ENCODE measurements around the gene CIITA.
A peak's percentile ranks its signal among the peaks of the same experiment; 100 is the strongest.
"Not testable (repeated sequence)": the region's sequence is repeated elsewhere in the genome, so short reads cannot be mapped to it uniquely, and the experiment has no call there.

CIITA gene

DNA sequence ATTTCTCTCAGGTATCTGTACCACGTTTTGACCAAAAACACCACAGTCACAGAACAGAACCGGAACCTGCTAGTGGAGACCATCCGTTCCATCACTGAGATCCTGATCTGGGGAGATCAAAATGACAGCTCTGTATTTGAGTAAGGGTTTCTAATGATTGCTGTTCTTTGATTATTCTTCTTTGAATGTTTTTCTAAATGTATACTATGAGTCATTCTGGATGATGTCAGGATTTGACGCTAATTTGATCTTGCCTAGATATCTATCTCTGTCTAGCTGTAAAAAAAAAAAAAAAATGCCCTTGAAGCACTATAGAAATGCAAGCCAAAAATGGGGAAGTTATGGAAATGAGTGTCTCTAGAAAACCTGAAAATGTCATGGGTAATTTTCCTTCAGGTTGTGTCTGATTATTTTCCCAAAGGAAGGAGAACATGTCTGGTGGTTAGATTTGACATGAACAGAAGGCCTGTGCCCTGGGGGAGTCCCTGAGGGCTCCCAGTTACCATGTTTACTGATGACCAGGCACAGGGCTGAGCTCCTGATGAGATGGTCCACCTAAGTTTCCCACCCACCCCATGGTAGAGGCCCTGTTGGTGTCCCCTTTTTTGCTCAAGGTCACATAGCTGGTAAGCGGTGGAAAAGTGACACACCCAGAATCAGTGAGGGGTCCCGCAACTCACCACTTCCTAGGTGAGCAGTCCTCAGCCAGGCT, 80.9 kb downstream of the CIITA start:
- DNase-seq, result no peak

GRCh38 chr16:10959161-10959560, 82.2 kb downstream of the CIITA start:
- DNase-seq, result no peak

DNA sequence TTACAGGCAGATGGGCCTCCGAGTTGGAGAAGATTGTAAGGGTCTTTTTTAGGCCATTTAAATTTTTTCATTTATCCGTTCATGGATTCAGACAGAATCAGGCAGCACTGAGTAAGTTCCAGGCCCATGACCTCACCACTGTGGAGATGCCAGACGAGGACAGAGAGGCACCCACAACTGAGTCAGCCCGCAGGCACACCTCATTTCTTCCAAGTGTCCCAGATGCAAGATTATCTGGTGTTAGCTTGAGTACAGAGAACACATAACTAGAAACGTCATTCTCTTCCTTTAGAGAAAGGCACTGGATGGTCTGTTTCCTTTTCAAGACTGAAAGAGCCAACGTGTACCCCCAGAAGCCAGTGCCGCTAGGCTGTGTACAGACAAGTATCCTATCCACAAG, 84.2 kb downstream of the CIITA start:
- no peak for DNase-seq

- DNase-seq, result peak; percentile 54
These were observed 87.3 kb downstream of the CIITA start for GRCh38 chr16:10964039-10964890.

DNA sequence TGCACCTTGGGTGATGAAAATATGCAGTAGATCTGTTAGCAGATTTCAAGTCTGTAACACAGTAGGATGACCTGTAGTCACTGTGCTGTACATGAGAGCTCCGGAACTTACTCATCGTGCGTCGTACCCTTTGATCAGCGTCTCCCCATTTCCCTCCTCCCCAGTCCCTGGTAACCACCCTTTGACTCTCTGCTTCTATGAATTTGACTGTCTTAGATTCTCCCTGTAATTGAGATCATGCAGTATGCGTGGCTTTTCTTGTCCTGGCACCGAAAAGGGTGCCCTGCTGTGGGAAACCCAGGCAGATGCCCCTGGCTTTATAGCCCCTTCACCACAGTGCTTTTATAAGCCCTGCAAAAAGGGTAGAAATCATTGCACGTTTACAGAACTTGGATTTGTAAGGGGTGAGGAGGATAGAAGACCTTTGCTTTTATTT, 87.9 kb downstream of the CIITA start:
- DNase-seq, result no peak

DNA sequence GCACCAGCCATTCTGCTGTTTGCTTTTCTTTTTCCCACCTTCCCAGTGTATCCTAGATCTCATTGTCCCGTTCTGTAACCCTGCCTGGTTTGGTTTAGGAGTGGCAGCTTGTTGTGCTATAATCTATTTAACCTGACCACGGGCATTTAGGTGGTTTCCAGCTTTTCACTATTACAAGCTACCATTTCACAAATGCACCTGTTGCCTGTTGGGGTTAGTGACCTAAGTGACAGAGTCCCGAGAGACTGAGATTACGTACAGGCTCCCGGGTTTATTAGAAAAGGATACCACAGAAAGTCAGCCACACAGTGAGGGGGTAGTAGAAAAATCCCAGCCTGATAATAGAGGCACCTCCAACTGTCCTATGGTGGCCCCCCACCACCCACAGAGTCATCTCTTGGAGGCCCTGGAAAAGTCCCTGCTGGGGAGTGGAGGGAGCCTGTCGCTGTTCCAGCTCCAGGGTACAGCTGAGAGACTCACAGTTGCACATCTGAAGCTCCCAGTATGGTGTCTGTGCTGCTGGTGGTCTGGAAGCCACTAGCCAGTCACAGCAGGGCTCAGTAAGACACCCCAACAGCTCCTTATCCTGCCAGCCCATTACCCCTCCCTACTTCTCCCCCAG, 88.5 kb downstream of the CIITA start:
- no peak for DNase-seq

DNA sequence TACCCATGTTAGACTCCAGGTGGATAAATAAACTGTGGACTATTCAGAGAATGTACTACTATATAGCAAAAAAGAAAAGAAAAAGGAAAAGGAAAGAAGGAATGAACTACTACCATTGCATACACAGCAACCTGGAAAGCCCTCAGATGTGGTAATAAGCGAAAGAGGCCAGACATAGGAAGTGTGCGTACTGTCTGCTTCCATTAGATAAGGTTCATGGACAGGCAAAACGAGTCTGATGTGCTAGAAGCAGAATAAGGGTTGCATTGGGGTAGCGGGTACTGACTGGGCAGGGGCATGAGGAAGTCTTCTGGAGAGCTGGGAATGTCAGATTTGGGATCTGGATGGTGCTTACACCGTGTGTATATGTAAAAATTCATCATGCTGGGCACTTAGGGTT, 89.1 kb downstream of the CIITA start:
- DNase-seq, result no peak

- not testable (repeated sequence) for DNase-seq
These were observed 89.6 kb downstream of the CIITA start for GRCh38 chr16:10966559-10966958.

DNA sequence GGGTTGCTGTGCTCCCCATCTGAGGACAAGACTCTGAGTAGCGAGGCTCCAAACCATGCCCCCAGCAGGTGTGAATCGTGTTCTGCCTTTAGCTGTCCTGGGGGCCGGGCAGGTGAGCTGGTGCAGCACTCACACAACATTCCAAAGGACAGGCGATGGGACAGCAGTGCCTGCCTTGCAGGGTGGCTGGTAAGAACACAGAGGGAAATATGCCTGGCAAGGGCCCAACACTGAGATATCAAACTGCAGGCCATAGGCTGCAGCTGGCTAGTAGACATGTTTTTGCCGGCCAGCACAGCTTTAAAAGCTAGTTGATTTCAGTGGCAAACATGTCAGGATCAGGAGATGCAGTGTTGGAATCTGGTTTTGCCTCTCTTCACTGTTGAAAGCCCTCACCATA, 91.0 kb downstream of the CIITA start:
- no peak for DNase-seq

GRCh38 chr16:10968498-10968897, 91.5 kb downstream of the CIITA start:
- DNase-seq, result no peak

DNA sequence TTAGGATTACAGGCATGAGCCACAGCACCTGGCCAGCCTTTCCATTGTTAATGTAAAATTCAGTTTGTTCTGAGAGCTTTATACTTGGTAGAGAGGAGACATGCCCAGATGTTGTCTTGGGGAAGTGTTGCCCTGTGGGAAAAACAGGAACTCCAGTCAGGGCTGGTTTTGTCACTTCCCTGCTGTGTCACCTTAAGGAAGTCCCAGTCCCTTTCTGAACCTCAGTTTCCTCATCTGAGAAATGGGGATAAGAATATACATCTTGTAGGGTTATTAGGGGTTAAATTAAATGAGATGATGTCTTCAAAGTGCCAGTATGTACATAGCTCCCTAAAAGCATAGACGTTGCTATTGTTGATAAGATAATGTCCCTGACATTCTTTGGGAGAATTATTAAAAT, 92.6 kb downstream of the CIITA start:
- no peak for DNase-seq

DNA sequence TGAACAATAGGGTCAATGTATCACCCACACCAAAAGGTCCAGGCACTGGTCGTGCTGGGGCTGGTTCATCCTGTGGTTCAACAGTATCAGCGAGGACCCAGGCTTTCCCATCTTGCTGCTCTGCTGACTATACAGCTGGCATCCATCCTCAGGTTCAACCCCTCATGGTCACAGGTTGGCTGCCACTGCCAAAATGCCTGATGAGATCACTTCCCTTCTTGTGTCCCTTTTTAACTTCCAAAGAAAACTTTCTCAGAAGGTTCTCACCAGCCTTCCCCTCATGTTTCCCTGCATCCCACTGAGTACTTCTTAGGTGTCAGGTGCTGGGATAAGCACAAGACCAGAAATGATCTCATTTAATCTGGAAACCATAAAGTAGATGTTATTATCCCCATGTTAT, 93.1 kb downstream of the CIITA start:
- no peak for DNase-seq

DNA sequence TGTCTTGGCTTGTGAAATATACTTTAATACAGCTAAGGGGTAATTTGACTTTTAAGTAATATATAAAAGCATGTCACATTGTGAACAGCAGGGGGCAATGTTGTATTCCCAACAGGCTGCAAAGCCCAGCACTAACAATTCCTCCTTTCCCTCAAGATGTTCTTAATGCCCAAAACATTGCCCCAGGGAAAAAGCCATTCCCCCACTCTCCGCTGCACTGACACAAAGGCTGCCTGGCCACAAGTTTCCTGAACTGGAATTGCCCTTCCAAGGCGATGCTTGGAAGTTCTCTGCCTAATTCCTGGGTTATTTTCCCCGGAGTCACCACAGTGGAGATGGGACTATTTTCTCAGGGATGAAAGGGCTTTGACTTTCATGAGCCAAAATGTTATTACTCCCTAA, 94.6 kb downstream of the CIITA start:
- no peak for DNase-seq

DNA sequence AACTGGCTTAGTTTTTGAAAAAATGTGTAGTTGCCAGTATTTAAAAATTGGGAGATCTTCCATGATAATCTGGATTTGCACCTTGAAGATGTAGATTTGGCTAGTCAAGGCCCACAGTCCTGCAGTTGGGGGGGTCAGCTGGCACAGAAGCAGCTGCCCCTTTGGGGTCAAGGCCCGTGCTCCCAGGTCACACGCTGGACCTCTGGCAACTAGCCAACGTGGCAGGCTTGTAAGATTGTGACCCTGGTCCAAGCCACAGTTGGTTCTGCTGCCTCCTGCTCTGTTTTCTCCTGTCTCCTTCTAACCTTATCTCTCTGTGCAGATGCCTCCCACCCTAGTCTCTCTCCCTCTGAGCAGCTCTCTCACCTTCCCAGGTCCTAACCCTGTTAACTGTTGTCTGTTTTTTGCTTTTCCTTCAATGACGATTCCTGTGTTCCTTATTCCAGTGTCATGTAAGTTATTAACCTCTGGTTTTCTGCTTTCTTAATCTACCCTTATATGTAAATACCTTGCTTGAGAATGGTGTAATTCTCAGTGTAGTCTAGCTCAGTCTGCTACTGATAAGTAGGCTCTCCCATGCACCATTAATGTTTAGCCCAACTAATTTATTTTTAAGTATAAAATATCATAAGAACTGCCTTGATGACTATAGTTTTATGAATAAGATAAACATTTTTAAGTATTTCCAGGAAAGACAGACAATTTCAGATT, 95.3 kb downstream of the CIITA start:
- no peak for DNase-seq

DNA sequence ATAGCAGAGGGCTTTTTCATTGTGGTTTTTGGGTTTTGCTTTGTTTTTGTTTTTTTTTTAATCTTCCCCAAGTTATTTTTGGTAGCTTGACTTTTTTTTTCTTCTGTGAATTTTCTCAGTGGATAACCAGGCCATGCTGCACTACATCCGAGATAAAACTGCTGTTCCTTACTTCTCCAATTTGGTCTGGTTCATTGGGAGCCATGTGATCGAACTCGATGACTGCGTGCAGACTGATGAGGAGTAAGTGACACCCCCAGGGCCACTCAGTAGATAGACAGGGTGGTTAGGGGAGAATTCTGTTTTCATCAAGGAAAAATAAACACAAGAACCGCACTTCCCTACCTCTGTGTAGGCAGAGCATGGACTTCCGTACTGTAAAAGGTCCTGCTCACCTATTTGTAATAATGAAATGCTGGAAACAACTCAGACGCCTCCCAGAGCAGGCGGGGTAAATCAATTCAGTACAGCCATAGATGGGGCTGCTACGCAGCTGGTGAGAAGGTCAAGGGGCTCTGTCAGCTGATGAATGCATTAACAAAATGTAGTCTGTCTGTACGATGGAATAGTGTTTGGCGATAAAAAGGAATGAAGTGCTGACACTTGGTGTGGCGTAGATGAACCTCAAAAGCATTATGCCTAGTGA, 95.9 kb downstream of the CIITA start:
- no peak for DNase-seq

- DNase-seq, result no peak
These were observed 99.6 kb downstream of the CIITA start for GRCh38 chr16:10976634-10977033.

GRCh38 chr16:10978124-10978523, 101.1 kb downstream of the CIITA start:
- no peak for DNase-seq

- no peak for DNase-seq
These were observed 102.0 kb downstream of the CIITA start for GRCh38 chr16:10978871-10979446.

- DNase-seq, result no peak
These were observed 103.0 kb downstream of the CIITA start for GRCh38 chr16:10979717-10980601.

DNA sequence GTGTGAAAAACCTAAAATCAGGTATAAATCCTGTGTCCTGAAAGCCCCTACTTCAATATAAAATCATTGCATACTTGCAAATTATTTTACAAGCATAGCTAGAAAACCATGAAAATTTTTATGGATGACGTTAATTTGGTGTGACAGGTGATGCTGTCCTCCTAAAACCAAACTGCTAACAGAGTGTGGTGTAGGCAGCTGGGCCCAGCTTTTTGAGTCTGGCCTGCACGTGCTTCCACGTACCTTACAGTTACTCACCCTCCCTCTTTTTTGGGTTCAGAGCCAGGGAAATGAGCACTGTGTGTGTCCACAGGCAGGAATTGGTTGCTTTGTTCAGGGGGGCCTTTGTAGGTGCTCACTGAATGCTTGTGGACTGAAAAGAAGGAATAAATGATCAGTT, 103.8 kb downstream of the CIITA start:
- DNase-seq, result no peak

DNA sequence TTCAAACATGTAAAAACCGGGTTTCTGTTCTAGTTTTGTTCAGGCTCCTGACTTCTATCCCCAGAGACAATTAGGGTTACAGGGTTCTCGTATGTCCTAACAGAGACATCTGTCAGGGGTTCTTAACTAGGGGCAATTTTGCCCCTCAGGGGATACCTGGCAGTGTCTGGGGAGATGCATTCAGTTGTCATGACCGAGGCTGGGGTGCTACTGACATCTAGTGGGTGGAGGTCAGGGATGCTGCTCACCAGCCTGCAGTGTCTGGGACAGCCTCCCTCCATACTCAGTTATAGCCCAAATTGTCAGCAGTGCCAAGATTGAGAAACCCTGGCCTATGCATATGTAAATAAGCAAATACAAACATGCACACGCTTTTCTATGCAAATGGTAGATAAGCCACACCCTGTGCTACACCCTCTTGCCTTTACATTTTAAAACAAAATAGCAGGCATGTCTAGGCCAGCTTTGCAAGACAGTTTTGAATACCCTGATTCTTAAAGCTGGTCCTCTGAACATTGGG, 104.8 kb downstream of the CIITA start:
- DNase-seq, result no peak

All from activated gamma-delta T cell (primary cell).